Mucosa of gallbladder (tissue), 1 donor: ENCODE results near the gene TOMM34. TPM values are rescaled to one million over a fixed set of nuclear protein-coding genes. Genes with fewer than 3 reads are reported as not detected.
A peak's percentile ranks its signal among the peaks of the same experiment; 100 is the strongest.

Experiments
- DNase-seq: peaks from one replicate; pipeline ENCODE4 v3.0.0-alpha.2; 2020; ENCODE audit warnings: low spot score
- total RNA-seq: library from RNA; stranded (reverse); gene quantifications from one replicate; pipeline ENCODE4 v1.2.1, GENCODE V29; 2021
- donor health status: DM: no; HTN: no; CAD: no.

TOMM34 gene
- total RNA-seq, 1 donor from 2014 or later, result 21.4 TPM

DNA sequence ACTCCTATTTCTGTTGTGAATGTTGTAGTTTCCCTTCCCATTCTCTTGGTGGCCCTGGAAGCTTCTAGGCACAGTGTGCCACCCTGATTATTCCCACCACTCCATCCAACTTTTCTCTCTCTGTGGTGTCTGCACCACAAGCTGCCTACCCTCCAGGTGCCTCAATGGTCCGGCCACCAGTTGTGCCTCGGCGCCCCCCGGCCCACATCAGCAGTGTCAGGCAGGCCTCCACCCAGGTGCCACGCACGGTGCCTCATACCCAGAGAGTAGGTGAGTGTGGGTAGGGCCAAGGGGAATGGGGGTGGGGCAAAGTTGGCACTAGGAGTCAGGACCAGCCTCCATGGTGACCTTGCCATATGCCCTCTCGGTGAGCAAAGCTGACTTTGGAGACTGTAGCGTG, 27.3 kb downstream of the TOMM34 start:
- no peak for DNase-seq

DNA sequence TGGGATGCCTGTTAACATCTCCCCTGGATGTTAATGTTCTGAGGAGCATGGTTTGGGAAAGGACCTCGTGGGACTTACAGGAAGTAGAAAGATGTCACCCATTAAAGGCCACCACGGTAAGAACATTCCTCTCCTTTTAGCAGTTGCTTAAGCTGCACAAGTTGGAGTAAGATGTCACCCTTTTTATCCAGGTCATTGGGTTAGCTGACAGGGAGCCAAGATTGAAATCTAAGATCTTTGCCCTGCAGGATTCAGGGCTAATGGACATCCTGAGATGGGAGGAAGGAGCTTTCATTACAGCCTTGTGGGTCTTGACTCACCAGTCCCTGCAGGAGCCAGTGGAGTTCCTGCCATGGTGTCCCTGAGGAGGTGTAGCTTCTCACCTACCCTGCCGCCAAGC, 28.3 kb downstream of the TOMM34 start:
- no peak for DNase-seq

DNA sequence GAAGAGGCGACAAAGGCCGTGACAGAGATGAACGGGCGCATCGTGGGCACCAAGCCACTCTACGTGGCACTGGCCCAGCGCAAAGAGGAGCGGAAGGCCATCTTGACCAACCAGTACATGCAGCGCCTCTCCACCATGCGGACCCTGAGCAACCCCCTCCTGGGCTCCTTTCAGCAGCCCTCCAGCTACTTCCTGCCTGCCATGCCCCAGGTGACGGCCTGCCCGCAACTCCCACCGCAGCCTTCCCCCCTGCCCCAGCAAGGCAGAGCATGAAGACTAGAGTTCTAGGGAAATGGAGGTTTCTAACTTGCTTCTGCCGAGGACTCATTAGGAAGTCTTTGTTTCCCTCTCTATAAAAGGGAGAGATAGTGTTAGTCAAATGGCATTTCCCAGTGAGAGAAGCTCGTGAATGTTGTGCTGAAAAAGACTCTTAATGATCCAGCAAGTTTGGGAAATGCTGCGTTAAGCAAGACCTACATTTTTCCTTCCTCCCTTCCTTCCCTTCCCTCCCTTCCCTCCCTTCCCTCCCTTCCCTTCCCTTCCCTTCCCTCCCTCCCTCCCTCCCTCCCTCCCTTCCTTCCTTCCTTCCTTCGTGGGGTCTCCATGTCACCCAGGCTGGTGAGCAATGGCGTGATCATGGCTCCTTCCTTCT, 29.6 kb downstream of the TOMM34 start:
- DNase-seq, result no peak

DNA sequence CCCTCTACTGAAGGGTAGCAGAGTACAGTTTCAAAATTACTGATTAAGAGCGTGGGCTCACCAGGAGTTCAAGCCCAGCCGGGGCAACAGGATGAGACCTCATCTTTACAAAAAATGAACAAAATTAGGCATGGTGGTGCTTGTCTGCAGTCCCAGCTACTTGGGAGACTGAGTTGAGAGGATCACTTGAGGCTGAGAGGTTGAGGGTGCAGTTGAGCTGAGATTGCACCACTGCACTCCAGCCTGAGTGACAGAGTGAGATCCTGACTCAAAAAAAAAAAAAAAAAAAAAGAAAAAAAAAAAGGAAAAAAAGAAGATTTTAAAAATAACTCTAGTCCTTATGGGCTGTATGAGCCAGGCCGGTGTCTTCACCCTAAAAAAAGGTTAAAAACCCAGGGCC, 31.6 kb downstream of the TOMM34 start:
- no peak for DNase-seq

DNA sequence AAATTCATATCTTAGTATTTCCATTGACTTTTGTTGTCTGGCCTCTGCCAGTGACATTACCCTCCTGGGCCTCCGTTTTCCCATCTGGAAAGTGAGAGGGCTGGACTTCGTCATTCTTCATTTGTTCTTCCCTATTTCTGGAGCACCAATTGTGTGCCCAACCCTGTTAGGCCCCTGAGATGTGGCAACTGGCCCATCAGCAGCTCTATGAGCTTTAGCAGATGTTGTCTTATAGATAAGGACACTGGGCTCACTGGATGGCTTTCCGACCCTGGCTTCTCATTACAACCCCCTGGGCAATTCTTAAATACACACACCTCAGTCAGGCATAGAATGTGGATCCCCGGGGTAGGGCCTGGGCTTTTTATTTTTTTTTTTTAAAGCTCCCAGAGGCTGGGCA, 35.7 kb downstream of the TOMM34 start:
- DNase-seq, result no peak

DNA sequence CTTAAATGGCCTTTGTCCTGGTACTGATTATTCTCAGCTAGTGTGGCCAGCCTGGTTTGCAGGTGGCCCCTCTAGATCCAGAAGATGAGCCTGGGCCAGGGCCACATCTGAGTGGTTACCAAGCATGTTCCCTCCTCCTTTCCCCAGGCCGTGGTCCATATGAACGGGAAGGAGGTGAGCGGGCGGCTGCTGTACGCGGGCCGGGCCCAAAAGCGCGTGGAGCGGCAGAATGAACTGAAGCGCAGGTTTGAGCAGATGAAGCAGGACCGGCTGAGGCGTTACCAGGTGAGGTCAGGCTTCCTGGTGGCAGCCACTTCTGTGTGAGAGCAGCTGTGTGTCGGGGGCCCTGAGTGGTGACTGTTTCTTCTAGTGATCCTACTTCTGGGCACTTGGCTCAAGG, 38.8 kb downstream of the TOMM34 start:
- DNase-seq, result no peak

DNA sequence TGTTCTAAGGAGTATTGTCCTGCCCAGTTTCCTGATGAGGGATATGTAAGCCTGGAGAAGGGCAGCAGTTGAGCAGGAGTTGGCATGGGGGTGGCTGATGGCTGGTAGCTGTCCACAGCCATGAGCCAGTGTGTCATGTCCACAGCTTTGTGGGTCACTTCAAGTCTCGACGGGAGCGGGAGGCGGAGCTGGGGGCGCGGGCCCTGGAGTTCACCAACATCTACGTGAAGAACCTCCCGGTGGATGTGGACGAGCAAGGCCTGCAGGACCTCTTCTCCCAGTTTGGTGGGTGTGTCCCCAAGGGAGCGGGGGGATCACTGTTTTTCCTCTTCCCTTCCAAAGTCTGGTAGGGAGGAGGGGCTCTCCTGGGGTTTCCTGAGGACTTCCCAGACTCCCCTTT, 41.4 kb downstream of the TOMM34 start:
- DNase-seq, result no peak

DNA sequence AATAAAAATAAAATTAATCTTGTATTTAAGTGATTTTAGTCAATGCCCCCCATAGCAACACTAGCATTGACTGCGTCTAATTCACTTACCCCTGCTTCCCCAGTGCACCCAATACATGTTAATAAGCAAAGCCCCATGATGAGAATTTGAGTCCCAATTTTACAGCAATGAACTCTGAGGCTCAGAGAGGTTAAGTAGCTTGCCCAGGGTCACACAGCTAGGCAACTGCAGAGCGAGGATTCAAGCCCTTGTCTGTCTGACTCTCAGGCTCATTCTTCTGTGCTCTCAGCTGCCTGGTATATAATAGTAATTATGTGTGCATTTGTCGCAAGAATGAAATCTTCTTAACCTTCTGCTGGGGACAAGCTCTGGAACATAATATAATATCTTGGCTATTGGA, 41.9 kb downstream of the TOMM34 start:
- DNase-seq, result no peak

DNA sequence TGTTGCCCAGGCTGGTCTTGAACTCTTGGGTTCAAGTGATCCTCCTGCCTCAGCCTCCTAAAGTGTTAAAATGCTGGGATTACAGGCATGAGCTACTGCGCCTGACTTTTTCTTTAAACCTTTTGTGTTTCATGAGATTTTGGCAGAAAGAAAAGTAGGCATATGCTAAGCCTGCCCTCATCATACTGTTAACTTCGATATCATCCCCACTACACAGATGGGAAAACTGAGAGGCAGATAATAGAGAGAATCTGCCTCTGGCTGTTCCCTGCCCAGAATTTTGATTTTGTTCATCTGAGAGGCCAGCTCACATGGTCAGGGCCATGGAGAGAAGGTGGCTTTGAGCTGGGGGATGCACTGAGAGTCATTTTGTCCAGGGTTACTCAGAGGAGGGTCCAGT, 42.8 kb downstream of the TOMM34 start:
- no peak for DNase-seq

DNA sequence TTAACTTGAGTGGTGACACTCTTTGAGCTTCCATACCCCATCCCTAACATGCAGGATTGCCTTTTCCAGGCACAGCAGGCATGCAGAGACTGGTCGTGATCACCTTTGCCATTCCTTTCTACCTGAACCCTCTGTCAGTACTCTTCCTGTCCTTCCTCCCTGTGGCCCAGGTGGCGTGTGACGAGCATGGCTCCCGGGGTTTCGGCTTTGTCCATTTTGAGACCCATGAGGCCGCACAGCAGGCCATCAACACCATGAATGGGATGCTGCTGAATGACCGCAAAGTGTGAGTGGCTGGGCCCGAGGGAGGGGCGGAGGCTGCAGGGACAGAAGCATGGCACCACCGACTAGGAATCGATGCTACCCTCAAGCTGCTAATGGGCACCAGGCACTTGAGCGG, 43.6 kb downstream of the TOMM34 start:
- no peak for DNase-seq

DNA sequence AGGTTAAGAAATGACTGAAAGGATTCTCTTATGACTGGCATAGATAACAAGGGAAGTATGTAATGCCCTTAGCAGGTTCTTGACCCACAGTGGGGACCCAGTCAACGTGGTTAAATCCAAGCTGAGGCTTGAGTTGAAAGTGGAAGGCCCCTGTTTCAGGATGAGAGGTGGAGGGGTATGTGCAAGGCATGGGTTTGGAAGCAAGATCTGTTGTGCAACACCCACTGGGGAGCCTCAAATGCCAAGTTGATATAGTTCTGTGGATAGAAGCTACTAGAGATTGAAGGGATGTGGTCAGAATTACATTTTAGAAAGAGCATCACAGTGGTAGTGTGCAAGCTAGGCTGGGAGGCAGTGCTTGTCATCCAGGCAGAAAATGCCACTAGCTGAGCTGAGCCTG, 45.3 kb downstream of the TOMM34 start:
- DNase-seq, result no peak

DNA sequence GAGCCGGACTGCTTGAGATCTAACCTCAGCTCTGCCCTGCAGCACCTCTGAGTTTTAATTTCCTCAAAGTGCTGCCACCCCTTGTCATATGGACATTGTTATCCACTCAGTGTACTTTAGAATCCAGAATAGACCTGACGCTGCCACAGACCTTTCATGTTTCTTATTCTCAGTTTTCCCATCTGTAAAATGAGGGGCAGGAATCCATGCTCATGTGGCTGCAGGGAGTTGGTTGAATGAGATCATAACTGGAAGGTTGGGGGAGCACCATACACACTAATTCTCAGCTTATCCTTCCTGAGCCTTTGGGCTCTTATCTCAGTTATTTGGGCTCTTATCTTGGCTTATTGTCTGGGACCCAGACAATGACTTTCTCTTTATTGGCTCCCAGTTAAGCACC, 48.0 kb downstream of the TOMM34 start:
- DNase-seq, result no peak

DNA sequence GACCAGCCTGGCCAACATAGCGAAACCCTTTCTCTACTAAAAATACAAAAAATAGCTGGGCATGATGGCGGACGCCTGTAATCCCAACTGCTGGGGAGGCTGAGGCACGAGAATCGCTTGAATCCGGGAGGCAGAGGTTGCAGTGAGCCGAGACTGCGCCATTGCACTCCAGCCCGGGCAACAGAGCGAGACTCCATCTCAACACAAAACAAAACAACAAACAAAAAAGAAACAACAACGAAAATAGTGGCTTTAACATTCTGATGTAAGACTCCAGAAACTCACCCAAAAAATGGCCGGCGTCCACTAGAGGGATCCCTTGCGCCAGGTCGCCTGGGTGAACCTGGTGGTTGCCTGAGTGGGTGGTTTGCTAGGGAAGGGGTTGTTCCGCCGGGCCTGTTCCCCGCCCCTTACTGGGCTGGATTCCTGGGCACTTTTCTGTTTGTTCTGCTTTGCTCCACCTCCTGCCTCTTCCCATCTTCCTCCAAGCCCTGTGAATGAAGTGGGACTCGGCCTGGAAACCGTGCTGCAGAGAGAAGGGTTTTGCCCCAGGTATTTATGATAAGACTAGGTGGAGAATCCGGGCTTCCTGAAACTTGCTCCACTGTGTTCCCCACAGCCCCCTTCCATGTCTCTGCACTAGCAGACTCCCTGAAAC, 48.8 kb downstream of the TOMM34 start:
- peak; percentile 47 for DNase-seq

DNA sequence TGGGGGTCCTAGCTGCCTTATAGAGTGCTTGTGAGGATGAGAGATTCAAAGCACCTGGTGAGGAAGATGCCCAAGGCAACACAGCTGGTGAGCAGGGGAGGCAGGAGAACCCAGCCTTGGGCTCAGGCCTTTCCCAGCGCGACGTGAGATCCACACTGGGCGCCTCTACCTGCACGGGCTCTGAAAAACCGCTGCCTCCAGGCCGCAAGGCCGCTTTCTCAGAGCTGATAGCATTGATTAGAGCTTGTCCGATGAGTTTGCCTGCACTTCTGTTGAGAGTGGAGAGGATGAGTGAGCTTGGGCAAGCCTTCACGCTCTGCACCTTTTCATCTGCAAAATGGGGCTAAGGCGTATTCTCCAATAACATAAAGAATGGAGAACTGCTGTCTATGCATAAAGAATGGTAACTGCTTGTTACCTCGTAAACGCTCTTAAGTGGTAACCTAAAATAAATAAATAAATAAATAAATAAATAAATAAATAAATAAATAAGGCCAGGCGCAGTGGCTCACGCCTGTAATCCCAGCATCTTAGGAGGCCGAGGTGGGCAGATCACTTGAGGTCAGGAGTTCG, 49.4 kb downstream of the TOMM34 start:
- no peak for DNase-seq

DNA sequence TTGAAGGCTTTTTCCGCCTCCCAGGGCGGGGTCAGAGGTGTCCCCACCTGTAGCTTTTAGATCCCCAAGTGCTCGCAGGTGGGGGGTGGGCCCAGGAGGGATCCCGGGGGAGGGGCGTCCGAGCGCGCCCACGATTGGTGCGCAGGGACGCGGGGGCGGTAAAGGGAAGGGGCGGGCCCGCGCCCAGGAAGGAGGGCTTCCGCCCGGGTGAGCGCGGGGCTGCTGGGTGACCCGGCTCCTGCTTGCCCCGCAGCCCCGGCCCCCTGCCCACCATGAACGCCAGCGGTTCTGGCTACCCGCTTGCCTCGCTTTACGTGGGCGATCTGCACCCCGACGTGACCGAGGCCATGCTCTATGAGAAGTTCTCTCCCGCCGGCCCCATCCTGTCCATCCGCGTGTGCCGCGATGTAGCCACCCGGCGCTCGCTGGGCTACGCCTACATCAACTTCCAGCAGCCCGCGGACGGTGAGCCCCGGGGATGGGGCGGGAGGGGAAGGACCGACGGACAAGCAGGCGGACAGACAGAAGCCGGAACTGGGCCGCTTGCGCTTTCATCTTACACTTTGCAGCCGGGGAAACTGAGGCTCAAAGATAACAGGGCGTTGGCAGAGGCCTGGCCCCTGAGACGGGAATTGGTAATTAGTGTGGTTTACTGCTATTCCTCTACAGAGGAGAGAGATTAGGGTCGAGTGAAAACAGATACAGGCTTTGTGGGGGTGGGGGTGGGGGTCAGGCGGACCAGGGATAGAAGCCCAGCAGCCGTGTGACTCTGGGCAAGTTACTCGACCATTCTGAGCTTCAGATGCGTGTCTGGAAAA, 50.1 kb downstream of the TOMM34 start, which contains the start of gene PABPC1L:
Gene PABPC1L, plus strand, starts transcription at position 189 of the 818 bp plus-strand sequence. Its CDS starts 84 bp downstream, at position 273.
- DNase-seq, result peak; percentile 56

DNA sequence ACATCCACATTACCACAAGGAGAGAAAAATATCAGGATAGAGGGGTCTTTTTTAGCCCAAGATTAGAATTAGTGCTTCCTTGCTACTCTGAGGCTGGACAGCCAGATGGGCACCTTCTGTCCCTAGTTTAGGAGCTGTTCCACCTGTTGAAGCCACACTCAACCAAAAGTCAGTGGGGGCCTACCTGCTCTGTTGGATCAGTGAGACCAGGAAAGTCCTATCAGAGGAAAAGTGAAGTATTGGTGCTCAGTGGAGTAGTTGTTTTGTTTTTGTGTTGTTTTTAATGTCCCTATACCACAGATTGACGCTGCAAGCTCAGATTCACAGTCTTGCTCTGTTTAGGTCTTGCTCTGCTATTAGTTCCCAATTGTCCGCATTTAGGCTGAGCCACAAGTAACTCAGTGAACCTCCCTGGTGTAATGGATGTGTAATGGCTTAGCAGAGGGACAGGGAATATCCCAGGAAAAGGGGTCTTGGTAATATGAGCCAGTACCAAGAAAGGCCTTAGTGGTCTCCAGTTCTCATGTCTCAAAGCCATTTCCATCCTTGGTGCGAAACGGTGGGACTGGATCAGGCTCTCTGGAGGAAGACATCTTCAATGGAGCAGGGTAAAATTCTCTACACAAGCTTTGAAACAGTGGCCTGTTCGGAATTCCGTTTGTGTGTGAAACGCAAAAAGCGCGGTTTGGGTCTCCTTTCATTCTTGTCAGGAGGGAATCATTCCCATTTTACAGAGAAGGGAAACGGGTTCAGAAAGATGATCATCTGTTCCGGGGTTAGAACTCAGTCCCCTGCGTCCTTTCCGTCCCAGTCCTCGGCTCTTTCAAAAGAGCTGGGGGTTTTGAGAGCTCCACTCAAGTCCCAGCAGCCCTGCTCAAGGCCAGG, 51.0 kb downstream of the TOMM34 start:
- no peak for DNase-seq

DNA sequence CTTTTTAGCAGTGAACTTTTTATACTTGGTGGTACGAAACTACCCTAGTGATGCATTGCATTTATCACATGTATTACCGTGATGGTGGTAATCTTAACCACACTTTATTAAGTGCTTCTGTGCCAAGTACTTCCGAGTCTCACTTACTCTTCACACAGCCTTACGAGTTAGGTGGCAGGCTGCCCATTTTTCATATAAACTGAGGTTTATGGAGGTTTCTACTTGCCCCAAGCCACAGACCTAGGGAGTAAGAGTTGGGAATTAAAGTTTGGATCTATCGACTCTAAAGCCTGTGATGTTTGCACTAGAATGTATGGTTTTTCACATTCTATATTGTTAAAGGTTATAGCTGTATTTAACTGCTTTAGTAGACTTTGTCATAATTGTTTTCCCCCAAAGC, 55.8 kb downstream of the TOMM34 start:
- no peak for DNase-seq

DNA sequence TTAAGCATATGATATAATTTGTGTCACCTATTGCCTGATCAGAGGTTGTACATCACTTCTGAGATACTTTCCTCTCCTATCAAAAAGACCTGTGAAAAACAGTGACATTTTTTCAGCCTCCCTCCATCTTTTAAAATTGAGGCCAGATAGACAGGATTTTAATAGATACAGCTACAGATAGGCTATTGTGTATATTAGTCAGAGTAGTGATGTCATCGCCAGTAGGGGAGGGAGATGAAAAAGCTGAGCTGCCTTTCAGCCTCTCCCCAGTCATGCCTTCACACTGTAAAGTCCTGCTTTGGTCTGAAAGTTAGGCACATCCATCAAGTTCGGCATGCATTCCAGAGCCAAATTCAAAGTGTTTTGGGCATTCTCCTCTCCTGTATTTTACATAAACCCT, 58.2 kb downstream of the TOMM34 start:
- DNase-seq, result no peak

DNA sequence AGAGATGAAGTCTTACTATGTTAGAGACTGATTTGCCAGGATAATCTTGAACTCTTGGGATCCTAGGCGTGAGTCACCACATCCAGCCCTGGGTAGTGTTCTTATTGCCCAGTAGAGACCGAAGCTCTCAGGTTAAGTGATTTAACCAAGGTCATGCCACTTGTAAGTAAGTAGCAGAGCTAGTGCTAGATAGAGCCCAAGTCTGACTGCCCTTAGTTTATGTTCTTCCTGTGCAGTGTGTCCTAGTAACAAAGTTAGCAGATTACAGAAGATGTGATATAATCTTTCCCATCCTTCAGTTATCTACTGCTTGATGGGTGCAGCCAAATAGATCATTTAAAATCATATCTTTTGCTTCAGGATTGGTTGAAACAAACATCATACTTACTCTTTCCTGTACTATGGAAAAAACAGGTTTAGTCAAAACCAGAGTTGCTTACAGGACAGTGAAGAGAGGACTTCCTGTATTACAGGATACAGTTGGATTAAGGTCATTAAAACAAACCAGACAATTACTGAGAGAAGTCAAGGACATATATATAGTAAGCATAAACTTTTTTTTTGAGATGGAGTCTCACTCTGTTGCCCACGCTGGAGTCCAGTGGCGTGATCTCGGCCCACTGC, 59.9 kb downstream of the TOMM34 start:
- DNase-seq, result no peak

DNA sequence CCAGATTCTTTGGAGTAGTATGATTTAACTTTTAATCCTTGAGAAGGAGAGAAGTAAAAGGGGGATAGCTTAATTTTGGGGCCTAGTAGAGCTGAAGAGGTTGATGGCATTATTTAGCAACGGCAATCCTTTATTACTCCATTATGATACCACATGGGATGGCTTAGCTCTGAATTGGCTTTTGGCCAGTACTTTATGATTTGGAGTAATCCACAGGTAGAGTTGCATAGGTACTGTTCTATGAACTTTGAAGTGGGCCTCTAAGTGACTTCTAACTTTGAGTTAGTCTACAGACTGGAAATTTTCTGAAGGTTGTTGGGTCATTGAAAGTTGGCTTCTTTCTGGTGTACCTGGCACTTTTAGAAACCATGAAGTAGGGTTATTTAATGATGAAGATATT, 63.1 kb downstream of the TOMM34 start:
- no peak for DNase-seq

DNA sequence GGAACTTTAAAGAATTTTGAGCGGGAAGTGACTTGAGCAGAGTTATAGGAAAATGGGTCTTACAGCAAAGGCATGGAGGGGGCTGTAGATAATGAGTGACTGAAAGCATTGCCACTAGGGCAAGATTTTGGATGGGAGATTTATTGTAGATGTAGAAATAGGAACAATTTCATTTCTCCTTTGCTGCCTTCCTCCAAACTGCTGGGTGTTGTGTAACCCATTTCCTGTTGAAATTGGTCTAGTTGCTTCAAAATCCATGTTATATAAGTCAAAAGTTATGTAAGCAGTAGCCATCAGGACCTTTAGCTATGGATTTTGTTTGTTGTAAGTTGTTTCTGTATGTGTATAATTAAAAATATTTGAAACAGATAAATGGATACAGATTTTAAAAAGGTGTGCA, 63.6 kb downstream of the TOMM34 start:
- DNase-seq, result no peak
